KMS-11 (cell line): ENCODE results near the gene MARCHF10.

ENCODE experiments used
- H2AFZ ChIP-seq: fragments of 200-600 bp; sonication (generic); 2 replicates; pipeline ENCODE4 v1.6.1; 2016; ENCODE audit warnings: antibody characterized with exemption, mixed run types, low read depth
- H3K27ac ChIP-seq: fragments of 200-600 bp; sonication (generic); 2 replicates; pipeline ENCODE4 v1.6.1; 2016; ENCODE audit warnings: mild to moderate bottlenecking, mixed run types
- H3K27me3 ChIP-seq: fragments of 200-600 bp; sonication (generic); 2 replicates; pipeline ENCODE4 v1.6.1; 2017; ENCODE audit warnings: mild to moderate bottlenecking, low read depth, mixed run types, moderate library complexity; ENCODE audit not compliant: insufficient read depth
- H3K36me3 ChIP-seq: fragments of 200-600 bp; sonication (generic); 2 replicates; pipeline ENCODE4 v1.6.1; 2017; ENCODE audit warnings: mild to moderate bottlenecking, mixed run types; ENCODE audit not compliant: insufficient read depth
- H3K4me1 ChIP-seq: fragments of 200-600 bp; sonication (generic); 2 replicates; pipeline ENCODE4 v1.6.1; 2016; ENCODE audit warnings: mild to moderate bottlenecking, low read depth, mixed run types; ENCODE audit not compliant: poor library complexity, severe bottlenecking
- H3K4me2 ChIP-seq: fragments of 200-600 bp; sonication (generic); 2 replicates; pipeline ENCODE4 v1.7.0; 2016; ENCODE audit warnings: mild to moderate bottlenecking, mixed run types
- H3K4me3 ChIP-seq: fragments of 200-600 bp; sonication (generic); IDR thresholded peaks from 2 replicates; pipeline ENCODE4 v1.6.1; 2017; ENCODE audit warnings: low read depth, low read length, mixed read lengths; ENCODE audit not compliant: insufficient read depth
- H3K79me2 ChIP-seq: fragments of 200-600 bp; sonication (generic); 2 replicates; pipeline ENCODE4 v1.6.1; 2016; ENCODE audit warnings: low read depth, mixed run types; ENCODE audit not compliant: insufficient read depth
- H3K9ac ChIP-seq: fragments of 200-600 bp; sonication (generic); 2 replicates; pipeline ENCODE4 v1.6.1; 2016; ENCODE audit warnings: mild to moderate bottlenecking, mixed run types
- H4K20me1 ChIP-seq: fragments of 200-600 bp; sonication (generic); 2 replicates; pipeline ENCODE4 v1.6.1; 2016; ENCODE audit warnings: mild to moderate bottlenecking, mixed run types; ENCODE audit not compliant: insufficient read depth
- CTCF ChIP-seq: fragments of 200-600 bp; sonication (generic); conservative IDR thresholded peaks from 2 replicates; pipeline ENCODE4 v1.6.1; 2017; ENCODE audit warnings: low read depth, mild to moderate bottlenecking, antibody characterized with exemption, low read length, moderate library complexity, mixed read lengths

MARCHF10 gene

GRCh38 chr17:62749926-62750325 is 58.2 kb downstream of the MARCHF10 start:
- no peak for TF ChIP-seq CTCF
- Histone ChIP-seq H2AFZ (no peak overlapping the region), H3K27ac (no peak overlapping the region)

GRCh38 chr17:62746941-62747340 is 61.2 kb downstream of the MARCHF10 start:
- no peak overlapping the region for H2AFZ ChIP-seq
- no peaks in the 10 kb centered on the region for H3K4me1 ChIP-seq
- H3K4me2 ChIP-seq, result no peak overlapping the region
- H3K79me2 ChIP-seq, result no peaks in the 10 kb centered on the region
- no peak overlapping the region for H3K4me3 ChIP-seq
- H3K9ac ChIP-seq, result no peak overlapping the region
- no peak for TF ChIP-seq CTCF
- H3K27ac ChIP-seq, result no peak overlapping the region
- H3K27me3 ChIP-seq, result no peaks in the 10 kb centered on the region
- no peaks in the 10 kb centered on the region for H4K20me1 ChIP-seq
- H3K36me3 ChIP-seq, result no peaks in the 10 kb centered on the region

More at GRCh38 chr17:62749926-62750325, 58.2 kb downstream of the MARCHF10 start:
- Histone ChIP-seq H4K20me1 (no peaks in the 10 kb centered on the region), H3K4me2 (no peak overlapping the region), H3K9ac (no peak overlapping the region), H3K4me1 (no peaks in the 10 kb centered on the region), H3K79me2 (no peaks in the 10 kb centered on the region), H3K27me3 (no peaks in the 10 kb centered on the region), H3K36me3 (no peaks in the 10 kb centered on the region), H3K4me3 (no peak overlapping the region)

- Histone ChIP-seq H3K9ac (no peak overlapping the region), H3K27ac (no peak overlapping the region), H3K27me3 (no peaks in the 10 kb centered on the region), H3K4me3 (no peak overlapping the region), H2AFZ (no peak overlapping the region), H3K79me2 (no peaks in the 10 kb centered on the region), H3K4me2 (no peak overlapping the region), H3K4me1 (no peaks in the 10 kb centered on the region), H3K36me3 (no peaks in the 10 kb centered on the region), H4K20me1 (no peaks in the 10 kb centered on the region)
- no peak for TF ChIP-seq CTCF
Observed at GRCh38 chr17:62745806-62746205, 62.3 kb downstream of the MARCHF10 start.

- H3K9ac ChIP-seq, result no peak overlapping the region
- no peaks in the 10 kb centered on the region for H4K20me1 ChIP-seq
- H2AFZ ChIP-seq, result no peak overlapping the region
- H3K36me3 ChIP-seq, result no peaks in the 10 kb centered on the region
- H3K4me1 ChIP-seq, result no peaks in the 10 kb centered on the region
- no peaks in the 10 kb centered on the region for H3K27me3 ChIP-seq
- TF ChIP-seq CTCF, result no peak
- H3K79me2 ChIP-seq, result no peaks in the 10 kb centered on the region
- H3K4me2 ChIP-seq, result no peak overlapping the region
- H3K4me3 ChIP-seq, result no peak overlapping the region
- no peak overlapping the region for H3K27ac ChIP-seq
Observed at GRCh38 chr17:62744259-62744658, 63.9 kb downstream of the MARCHF10 start.

GRCh38 chr17:62741290-62741689 is 66.8 kb downstream of the MARCHF10 start:
- H2AFZ ChIP-seq, result no peak overlapping the region
- no peak for TF ChIP-seq CTCF
- H3K79me2 ChIP-seq, result no peaks in the 10 kb centered on the region
- H3K27me3 ChIP-seq, result no peaks in the 10 kb centered on the region
- no peak overlapping the region for H3K9ac ChIP-seq
- no peak overlapping the region for H3K27ac ChIP-seq
- H3K4me3 ChIP-seq, result no peak overlapping the region
- H3K4me2 ChIP-seq, result no peak overlapping the region
- no peaks in the 10 kb centered on the region for H4K20me1 ChIP-seq
- no peaks in the 10 kb centered on the region for H3K36me3 ChIP-seq
- H3K4me1 ChIP-seq, result no peaks in the 10 kb centered on the region
